CD14-positive monocyte (primary cell): ENCODE results near the gene BRF1. TPM values are rescaled to one million over a fixed set of nuclear protein-coding genes. Genes with fewer than 3 reads are reported as not detected.

ENCODE experiments used
- DNase-seq, 3 donors: peaks; one replicate each; pipeline ENCODE4 v3.0.0-alpha.2; 2011 to 2022
- H2AFZ ChIP-seq: 2 replicates; pipeline ENCODE4 v1.6.0; 2012; ENCODE audit warnings: mild to moderate bottlenecking, low read depth, low read length, inconsistent platforms; ENCODE audit not compliant: insufficient read depth, poor library complexity, severe bottlenecking
- H3K27ac ChIP-seq, 2 donors: 1 replicate in 1 of 2; 2 replicates in 1 of 2; pipeline ENCODE4 v1.5.1; 2012 to 2013; ENCODE audit warnings: low read length in 2 of 2, control low read depth in 1 of 2, inconsistent platforms in 1 of 2, low read depth in 1 of 2, mild to moderate bottlenecking in 1 of 2
- H3K27me3 ChIP-seq, 2 donors: one replicate each; pipeline versions ENCODE4 v1.6.0 to v1.6.1; 2011 to 2013; ENCODE audit warnings: low read length in 2 of 2; ENCODE audit not compliant: control insufficient read depth in 2 of 2, insufficient read depth in 2 of 2
- H3K36me3 ChIP-seq, 2 donors: replicated peaks in 1 of 2; 1 replicate in 1 of 2; 2 replicates in 1 of 2; pipeline versions ENCODE4 v1.5.1 to v1.6.1; 2012 to 2013; ENCODE audit warnings: low read length in 2 of 2, control low read depth in 1 of 2, inconsistent platforms in 1 of 2, mild to moderate bottlenecking in 1 of 2; ENCODE audit not compliant: insufficient read depth in 2 of 2, control insufficient read depth in 1 of 2
- H3K4me1 ChIP-seq, 2 donors: 1 replicate in 1 of 2; 2 replicates in 1 of 2; pipeline versions ENCODE4 v1.5.1 to v1.6.1; 2012 to 2013; ENCODE audit warnings: low read length in 2 of 2, control low read depth in 1 of 2, inconsistent platforms in 1 of 2, mild to moderate bottlenecking in 1 of 2, moderate library complexity in 1 of 2; ENCODE audit not compliant: insufficient read depth in 2 of 2, control insufficient read depth in 1 of 2
- H3K4me2 ChIP-seq: replicated peaks from 2 replicates; pipeline ENCODE3; 2012; ENCODE audit warnings: low read length, moderate library complexity, mild to moderate bottlenecking; ENCODE audit not compliant: poor library complexity, severe bottlenecking; ENCODE audit errors: extremely low read depth
- H3K4me3 ChIP-seq, 3 experiments: fragments of 200-600 bp in 1 of 3; sonication (generic) in 1 of 3; replicated peaks in 1 of 3; 1 replicate in 2 of 3; 2 replicates in 1 of 3; pipeline ENCODE4 v1.5.1; 2011 to 2013; ENCODE audit warnings: low read length in 3 of 3, mild to moderate bottlenecking in 3 of 3, control low read depth in 2 of 3, low read depth in 2 of 3, inconsistent platforms in 1 of 3, moderate library complexity in 1 of 3
- H3K79me2 ChIP-seq: 2 replicates; pipeline ENCODE4 v1.6.0; 2012; ENCODE audit warnings: mild to moderate bottlenecking, control low read depth, inconsistent platforms, low read length, moderate library complexity; ENCODE audit not compliant: insufficient read depth
- H3K9ac ChIP-seq: 2 replicates; pipeline ENCODE4 v1.6.0; 2017; ENCODE audit warnings: low read length, mild to moderate bottlenecking; ENCODE audit not compliant: insufficient read depth, poor library complexity, severe bottlenecking
- H3K9me3 ChIP-seq, 2 donors: replicated peaks in 1 of 2; 1 replicate in 1 of 2; 2 replicates in 1 of 2; pipeline versions ENCODE4 v1.5.1 to v1.6.1; 2012 to 2013; ENCODE audit warnings: low read length in 2 of 2, control low read depth in 1 of 2; ENCODE audit not compliant: control insufficient read depth in 1 of 2, insufficient read depth in 1 of 2
- H4K20me1 ChIP-seq: 2 replicates; pipeline ENCODE4 v1.6.0; 2012; ENCODE audit warnings: mild to moderate bottlenecking, low read length, control low read depth, moderate library complexity; ENCODE audit not compliant: insufficient read depth
- H3K27ac Mint-ChIP-seq, 7 donors: one replicate each; pipeline ENCODE4 v1.8.0; 2020; ENCODE audit warnings: mild to moderate bottlenecking in 7 of 7, mixed read lengths in 7 of 7, moderate library complexity in 6 of 7, inconsistent platforms in 2 of 7
- H3K27me3 Mint-ChIP-seq, 3 donors: one replicate each; pipeline ENCODE4 v1.8.0; 2021 to 2022; ENCODE audit warnings: low read depth in 3 of 3, mild to moderate bottlenecking in 3 of 3, mixed read lengths in 3 of 3, moderate library complexity in 3 of 3, inconsistent platforms in 1 of 3
- H3K36me3 Mint-ChIP-seq, 2 donors: one replicate each; pipeline ENCODE4 v1.8.0; 2020; ENCODE audit warnings: mixed read lengths in 2 of 2, inconsistent platforms in 1 of 2, mild to moderate bottlenecking in 1 of 2
- H3K4me1 Mint-ChIP-seq: one replicate; pipeline ENCODE4 v1.8.0; 2020; ENCODE audit warnings: mild to moderate bottlenecking, mixed read lengths
- H3K4me3 Mint-ChIP-seq, 2 donors: one replicate each; pipeline ENCODE4 v1.8.0; 2020; ENCODE audit warnings: mild to moderate bottlenecking in 2 of 2, mixed read lengths in 2 of 2, moderate library complexity in 1 of 2
- H3K9me3 Mint-ChIP-seq, 7 donors: one replicate each; pipeline ENCODE4 v1.8.0; 2020 to 2022; ENCODE audit warnings: mixed read lengths in 7 of 7, mild to moderate bottlenecking in 6 of 7, moderate library complexity in 6 of 7, inconsistent platforms in 2 of 7
- CTCF ChIP-seq: fragments of 200-600 bp; IDR thresholded peaks from one replicate; pipeline ENCODE4 v1.8.0; 2022; ENCODE audit warnings: antibody characterized with exemption, mild to moderate bottlenecking
- WGBS: methylation state at CpG from one replicate; pipeline ENCODE4 v1.1.5; 2013; ENCODE audit warnings: missing lambda C conversion rate; ENCODE audit not compliant: insufficient coverage; 5-methylcytosine and 5-hydroxymethylcytosine counted together
- intact Hi-C, 2 donors: fragments of 100-400 bp; cut with micrococcal nuclease; formaldehyde crosslinking; loops; one replicate each; pipeline versions ENCODE4 v1.15.0 to v1.15.1; 2023
- polyA plus RNA-seq, 3 donors: library from polyadenylated mRNA; depleted of rRNA in 1 of 3; unstranded in 2 of 3; stranded (reverse) in 1 of 3; fragments of 300-500 nt in 2 of 3; fragments of >200 nt in 1 of 3; fragmentation: Illumina TruSeq in 2 of 3; gene quantifications; 1 replicate in 2 of 3; 2 replicates in 1 of 3; pipeline ENCODE4 v1.2.3, GENCODE V29; 2012 to 2021

BRF1 gene
- polyA plus RNA-seq, 3 donors = 2.3 to 20.5 (median 2.5) TPM

GRCh38 chr14:105326891-105327694 lies 26.3 kb upstream of the BRF1 start:
- Histone ChIP-seq H3K9me3 (no peaks in the 10 kb centered on the region), H3K4me1 (peaks cover 15 to 16% of the 10 kb centered on the region in 2 donors), H3K79me2 (peaks cover 37% of the 10 kb centered on the region), H3K27ac (no peak overlapping the region), H3K9ac (no peak overlapping the region), H3K4me2 (no peak overlapping the region), H2AFZ (no peak overlapping the region), H3K27me3 (no peaks in the 10 kb centered on the region), H3K4me3 (no peak overlapping the region), H3K36me3 (no peaks in the 10 kb centered on the region), H4K20me1 (peaks cover 89% of the 10 kb centered on the region)
- H3K4me1 Mint-ChIP-seq = peaks cover 28% of the 10 kb centered on the region
- H3K9me3 Mint-ChIP-seq = no peaks in the 10 kb centered on the region
- H3K27me3 Mint-ChIP-seq = peaks cover 1 to 2% (median 2%) of the 10 kb centered on the region in 3 donors
- H3K36me3 Mint-ChIP-seq = peaks cover 10 to 12% of the 10 kb centered on the region in 2 donors
- intact Hi-C loops = no loop called here
- no peak for TF ChIP-seq CTCF
- WGBS = 94% methylated on average over 28 of the region's 34 CpGs
- no peak overlapping the region for H3K4me3 Mint-ChIP-seq
- H3K27ac Mint-ChIP-seq = no peak overlapping the region
- DNase-seq = no peak

- peaks cover 83% of the 10 kb centered on the region for H4K20me1 ChIP-seq
- intact Hi-C loops = no loop called here
- no peak overlapping the region for H3K9ac ChIP-seq
- H3K79me2 ChIP-seq = peaks cover 37% of the 10 kb centered on the region
- no peaks in the 10 kb centered on the region for H3K36me3 ChIP-seq
- H3K27ac Mint-ChIP-seq = no peak overlapping the region
- peaks cover 15 to 16% of the 10 kb centered on the region in 2 donors for H3K4me1 ChIP-seq
- H3K9me3 ChIP-seq = no peaks in the 10 kb centered on the region
- no peak for DNase-seq
- H3K27me3 Mint-ChIP-seq = peaks cover 1 to 2% (median 2%) of the 10 kb centered on the region in 3 donors
- H3K27me3 ChIP-seq = no peaks in the 10 kb centered on the region
- H3K36me3 Mint-ChIP-seq = peaks cover 10 to 12% of the 10 kb centered on the region in 2 donors
- no peak overlapping the region for H3K4me3 ChIP-seq
- no peak overlapping the region for H2AFZ ChIP-seq
- H3K27ac ChIP-seq = no peak overlapping the region
- 89% methylated on average over 6 of the region's 9 CpGs for WGBS
- peaks cover 22% of the 10 kb centered on the region for H3K4me1 Mint-ChIP-seq
- TF ChIP-seq CTCF = no peak
- H3K4me2 ChIP-seq = no peak overlapping the region
- H3K4me3 Mint-ChIP-seq = no peak overlapping the region
- no peaks in the 10 kb centered on the region for H3K9me3 Mint-ChIP-seq
These were observed 25.7 kb upstream of the BRF1 start for GRCh38 chr14:105326568-105326867.
